ENCODE results near the gene TCEANC2. TPM values are rescaled to one million over a fixed set of nuclear protein-coding genes. Genes with fewer than 3 reads are reported as not detected.
"Not testable (repeated sequence)": the region's sequence is repeated elsewhere in the genome, so short reads cannot be mapped to it uniquely, and the experiment has no call there.

Gene TCEANC2
- total RNA-seq, 1 experiment from 2014 or later: 5.7 TPM

DNA sequence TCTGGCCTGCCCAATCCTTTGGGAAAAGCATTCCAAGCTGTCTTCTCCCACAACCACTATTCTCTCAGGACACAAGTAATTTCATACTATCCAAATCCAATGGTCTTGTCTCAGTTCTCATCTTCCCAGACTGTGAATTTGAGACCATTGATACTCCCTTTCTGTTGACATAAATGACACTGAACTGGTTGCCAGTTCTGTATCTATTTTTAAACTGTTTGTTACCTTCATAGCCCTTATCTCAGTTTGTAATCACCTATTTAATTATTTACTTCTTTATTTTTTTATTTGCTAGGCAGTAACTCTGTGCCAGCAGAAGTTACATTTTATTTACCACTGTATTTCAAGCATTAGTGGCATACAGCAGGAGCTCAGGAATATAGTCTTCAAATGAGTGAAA is 24.0 kb downstream of the TCEANC2 start:
- DNase-seq (ENCODE audit: low spot score): no peak
- in situ Hi-C loops (cut with HindIII; ENCODE audit: low sequenced_read_pairs): no loop called here

DNA sequence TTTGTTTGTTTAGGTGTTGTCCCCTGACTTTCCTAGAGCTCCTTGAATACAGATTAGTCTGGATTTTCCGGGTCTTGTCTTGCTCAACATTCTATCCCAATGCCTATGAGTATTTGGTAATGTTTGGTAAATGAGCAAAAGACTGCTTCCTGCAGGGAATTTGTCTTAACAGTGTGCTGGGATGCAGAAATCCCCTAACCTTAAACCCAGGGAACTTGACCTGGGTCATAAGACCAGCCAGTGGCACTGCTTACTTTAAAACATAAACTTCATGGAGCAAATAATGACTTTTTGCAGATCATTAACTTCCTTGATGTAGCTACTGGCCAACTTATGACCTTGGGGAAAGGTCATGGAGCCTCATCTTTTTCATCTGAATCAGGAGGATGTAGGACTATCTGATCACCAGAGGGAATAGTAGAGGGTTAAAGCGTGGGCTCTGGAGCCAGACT is 27.2 kb downstream of the TCEANC2 start:
- in situ Hi-C loops (cut with HindIII; ENCODE audit: low sequenced_read_pairs): no loop called here
- no peak for DNase-seq (ENCODE audit: low spot score)

DNA sequence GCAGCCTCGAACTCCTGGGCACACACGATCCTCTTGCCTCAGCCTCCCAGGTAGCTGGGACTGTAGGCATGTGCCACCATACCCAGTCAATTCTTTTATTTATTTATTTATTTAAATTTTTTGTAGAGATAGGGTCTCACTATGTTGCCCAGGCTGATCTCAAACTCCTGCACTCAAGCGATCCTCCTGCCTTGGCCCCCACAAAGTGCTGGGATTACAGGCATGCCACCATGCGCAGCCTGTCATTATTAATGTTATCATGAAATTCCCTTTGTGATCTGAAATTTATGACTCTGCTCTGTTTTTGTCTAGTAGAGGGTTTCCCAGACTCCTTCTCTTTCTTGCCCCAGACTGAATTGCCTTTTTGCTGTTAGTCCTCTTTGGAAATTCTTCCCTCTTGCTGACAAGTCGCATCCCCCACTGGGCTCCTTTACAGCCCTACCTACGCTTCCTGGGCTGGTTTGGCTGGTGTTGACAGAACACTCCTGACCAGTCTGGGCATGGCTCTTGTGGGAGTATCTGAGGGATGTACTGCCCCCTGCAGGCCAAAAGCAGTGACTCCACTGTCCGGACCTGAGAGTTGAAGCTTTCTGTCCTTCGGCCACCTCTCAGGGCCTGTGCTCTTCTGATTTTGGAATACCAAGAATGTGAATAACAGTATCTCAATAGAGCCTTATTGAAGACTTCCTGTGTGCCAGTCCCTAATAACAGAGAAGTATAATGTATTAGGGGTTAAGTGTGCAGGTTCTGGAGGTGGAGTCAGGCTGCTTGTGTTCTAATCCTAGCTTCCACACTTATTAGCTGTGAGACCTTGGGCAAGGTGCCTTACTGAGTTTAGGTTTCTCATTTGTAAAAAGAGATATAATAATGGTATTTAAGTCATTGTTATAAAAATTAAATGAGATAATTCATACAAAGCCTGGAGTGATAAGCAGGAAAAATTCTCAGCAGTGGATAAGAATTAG is 28.2 kb downstream of the TCEANC2 start:
- peak; percentile 50 for DNase-seq (ENCODE audit: low spot score)
- in situ Hi-C loops (cut with HindIII; ENCODE audit: low sequenced_read_pairs): no loop called here

GRCh38 chr1:54084794-54085193 is 31.4 kb downstream of the TCEANC2 start:
- in situ Hi-C loops (cut with HindIII; ENCODE audit: low sequenced_read_pairs): no loop called here
- DNase-seq (ENCODE audit: low spot score): no peak

DNA sequence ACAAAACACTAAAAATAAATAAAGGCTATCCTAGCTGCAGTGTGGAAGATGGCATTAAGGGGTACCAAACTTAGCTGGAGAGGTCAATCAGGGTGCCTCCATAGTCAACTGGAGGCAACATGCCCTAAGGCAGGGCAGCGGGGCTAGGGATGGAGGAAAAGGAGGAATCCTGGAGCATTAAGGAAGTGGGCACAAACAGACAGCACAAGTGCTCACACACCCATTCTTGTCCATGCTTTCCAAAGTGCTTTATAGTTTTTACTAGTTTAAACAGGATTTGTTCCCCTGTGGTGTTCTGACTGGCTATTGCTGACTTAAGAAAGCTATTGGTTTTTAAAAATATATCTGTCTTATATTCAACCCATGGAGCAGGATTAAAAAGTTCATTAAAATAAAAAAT is 33.3 kb downstream of the TCEANC2 start:
- no peak for DNase-seq (ENCODE audit: low spot score)
- in situ Hi-C loops (cut with HindIII; ENCODE audit: low sequenced_read_pairs): no loop called here

GRCh38 chr1:54088385-54088784 is 35.0 kb downstream of the TCEANC2 start:
- no peak for DNase-seq (ENCODE audit: low spot score)
- in situ Hi-C loops (cut with HindIII; ENCODE audit: low sequenced_read_pairs): no loop called here

DNA sequence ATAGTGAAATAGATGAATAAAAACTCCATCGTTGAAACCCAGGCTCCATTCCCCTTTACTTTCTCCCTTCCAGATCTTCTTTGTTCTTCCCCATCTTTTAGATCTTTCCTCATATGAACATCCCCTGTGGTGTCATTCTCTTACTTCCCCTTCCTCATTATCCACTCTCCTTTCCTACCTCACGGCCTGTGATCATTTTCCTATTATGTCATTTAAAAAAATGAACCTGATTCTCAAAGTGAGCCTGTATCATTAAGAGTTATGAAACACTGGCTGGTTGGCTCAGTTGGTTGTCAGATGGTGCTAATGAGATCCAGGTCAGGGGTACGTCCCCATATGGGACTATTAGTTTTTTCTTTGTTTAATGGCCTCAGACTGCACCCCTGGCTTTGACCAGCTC is 38.3 kb downstream of the TCEANC2 start:
- in situ Hi-C loops (cut with HindIII; ENCODE audit: low sequenced_read_pairs): no loop called here
- no peak for DNase-seq (ENCODE audit: low spot score)

DNA sequence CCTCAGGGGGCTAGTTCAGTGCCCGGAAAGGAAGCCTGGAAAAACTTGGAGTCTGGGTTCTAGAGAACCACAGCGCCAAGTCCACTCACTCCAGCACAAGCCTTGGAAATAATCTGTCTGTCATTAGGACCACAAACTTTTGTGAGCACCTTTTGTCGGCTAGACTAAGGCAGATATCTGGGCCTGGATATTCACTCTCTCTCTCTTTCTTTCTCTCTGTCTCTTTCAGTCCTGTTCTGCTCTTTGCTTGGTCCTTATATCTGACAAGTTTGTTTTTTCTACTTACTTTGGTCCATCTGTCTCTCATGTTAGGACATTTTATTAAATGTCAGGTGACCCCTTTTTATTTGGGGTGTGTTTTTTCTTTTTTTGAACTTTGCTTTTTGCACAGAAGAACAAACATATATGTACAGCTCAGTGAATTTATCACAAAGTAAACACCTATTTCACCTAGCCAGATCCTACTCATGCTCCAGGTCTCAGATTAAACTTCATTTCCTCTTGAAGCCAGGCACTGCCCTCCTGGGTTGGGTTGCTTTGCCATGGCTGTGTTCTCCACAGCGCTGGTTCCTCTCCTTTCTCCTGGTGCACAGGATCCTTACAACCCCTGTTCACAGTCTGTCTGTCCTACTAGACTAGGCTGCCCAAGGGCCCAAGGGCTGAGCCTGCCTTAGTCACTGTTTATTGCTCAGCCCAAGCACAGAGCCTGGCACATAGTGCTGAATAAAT is 40.8 kb downstream of the TCEANC2 start:
- in situ Hi-C loops (cut with HindIII; ENCODE audit: low sequenced_read_pairs): no loop called here
- no peak for DNase-seq (ENCODE audit: low spot score)

DNA sequence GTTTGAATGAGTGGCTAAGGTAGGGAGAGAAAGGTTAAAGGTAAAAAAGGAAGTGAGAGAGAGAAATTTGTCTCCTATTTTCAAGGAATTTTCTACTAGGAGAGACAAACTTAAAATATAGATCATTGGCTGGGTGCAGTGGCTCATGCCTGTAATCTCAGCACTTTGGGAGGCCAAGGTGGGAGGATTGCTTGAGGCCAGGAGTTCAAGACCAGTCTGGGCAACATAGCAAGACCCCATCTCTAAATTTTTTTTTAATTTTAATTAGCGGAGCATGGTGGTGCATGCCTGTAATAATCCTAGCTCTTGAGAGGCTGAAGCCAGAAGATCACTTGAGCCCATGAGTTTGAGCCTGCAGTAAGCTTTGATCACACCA is 41.3 kb downstream of the TCEANC2 start:
- DNase-seq (ENCODE audit: low spot score); in situ Hi-C loops (cut with HindIII; ENCODE audit: low sequenced_read_pairs): not testable (repeated sequence)

- DNase-seq (ENCODE audit: low spot score): no peak
- in situ Hi-C loops (cut with HindIII; ENCODE audit: low sequenced_read_pairs): no loop called here
Measured at GRCh38 chr1:54095546-54096226, 42.3 kb downstream of the TCEANC2 start.

- DNase-seq (ENCODE audit: low spot score): no peak
- in situ Hi-C loops (cut with HindIII; ENCODE audit: low sequenced_read_pairs): no loop called here
Measured at GRCh38 chr1:54096227-54096876, 42.9 kb downstream of the TCEANC2 start.

DNA sequence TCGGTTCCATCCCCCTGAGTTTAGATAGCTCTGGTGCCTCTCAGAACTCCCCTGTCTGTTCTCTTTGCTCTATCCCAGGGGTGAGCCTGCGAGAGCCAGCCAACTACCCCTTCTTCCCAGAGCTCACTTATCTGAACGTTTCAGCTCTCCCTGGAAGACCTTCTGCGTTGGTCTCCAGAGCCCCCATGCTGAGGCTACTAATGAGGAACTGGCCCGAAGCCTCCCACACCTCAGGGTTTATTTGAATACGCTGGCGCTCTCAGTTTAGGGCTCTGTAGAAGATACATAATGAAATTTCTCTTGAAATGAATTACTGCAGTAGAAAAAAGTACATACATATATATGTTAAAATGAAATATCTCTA is 43.5 kb downstream of the TCEANC2 start:
- in situ Hi-C loops (cut with HindIII; ENCODE audit: low sequenced_read_pairs): no loop called here
- DNase-seq (ENCODE audit: low spot score): no peak

DNA sequence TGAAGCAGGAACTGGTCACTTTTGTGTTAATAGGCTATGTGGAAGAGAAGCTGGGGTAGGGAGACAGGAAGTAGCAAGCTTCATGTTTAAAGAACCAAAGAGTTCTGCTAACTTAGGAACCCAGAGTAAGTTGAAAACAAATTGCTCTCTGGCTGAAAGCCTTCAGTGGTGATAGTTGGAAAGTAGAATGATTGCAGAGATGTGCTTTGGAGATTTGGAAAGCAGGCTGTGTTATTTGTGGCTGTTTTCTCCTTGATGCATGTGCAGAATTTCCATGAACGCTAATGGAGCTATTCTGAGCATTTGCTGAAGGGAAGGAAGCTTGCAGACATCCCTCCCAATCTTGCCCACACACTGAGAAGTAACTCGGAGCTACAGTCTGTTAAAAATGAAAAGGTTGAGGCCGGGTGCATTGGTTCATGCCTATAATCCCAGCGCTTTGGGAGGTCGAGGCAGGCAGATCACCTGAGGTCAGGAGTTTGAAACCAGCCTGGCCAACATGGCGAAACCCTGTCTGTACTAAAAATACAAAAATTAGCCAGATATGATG is 45.7 kb downstream of the TCEANC2 start:
- in situ Hi-C loops (cut with HindIII; ENCODE audit: low sequenced_read_pairs): no loop called here
- DNase-seq (ENCODE audit: low spot score): no peak

DNA sequence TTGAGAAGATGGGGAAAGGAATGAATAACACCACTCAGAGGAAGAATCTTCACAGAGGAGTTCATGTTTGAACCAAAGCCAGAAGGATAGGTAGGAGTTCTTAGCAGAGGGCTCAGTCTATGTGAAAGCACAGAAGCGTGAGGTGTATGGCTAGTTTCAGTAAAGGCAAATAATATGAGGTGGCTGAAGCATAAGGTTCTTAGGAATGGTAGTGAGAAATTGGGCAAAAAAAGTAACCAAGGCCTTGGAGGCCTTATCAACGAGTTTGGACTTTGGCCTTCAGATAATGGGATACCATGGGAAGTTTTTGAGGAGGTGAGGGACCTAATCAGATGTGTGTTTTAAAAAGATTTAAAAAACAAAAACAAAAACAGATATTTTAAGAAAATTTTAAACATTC is 47.1 kb downstream of the TCEANC2 start:
- in situ Hi-C loops (cut with HindIII; ENCODE audit: low sequenced_read_pairs): no loop called here
- DNase-seq (ENCODE audit: low spot score): no peak

DNA sequence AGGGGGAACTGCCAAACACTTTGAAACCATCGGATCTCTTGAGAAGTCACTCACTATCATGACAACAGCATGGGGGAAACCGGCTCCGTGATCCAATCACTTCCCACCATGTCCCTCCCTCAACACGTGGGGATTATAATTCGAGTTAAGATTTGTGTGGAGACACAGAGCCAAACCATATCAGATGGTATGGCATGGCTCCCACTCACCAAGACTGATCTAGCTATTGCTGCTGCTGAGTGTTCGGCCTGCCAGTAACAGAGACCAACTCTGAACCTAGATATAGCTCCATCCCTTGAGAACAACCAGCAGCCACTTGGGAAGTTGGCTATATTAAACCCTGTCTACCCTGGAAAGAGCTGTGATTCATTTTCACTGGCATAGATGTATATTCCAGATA is 50.0 kb downstream of the TCEANC2 start:
- no peak for DNase-seq (ENCODE audit: low spot score)
- in situ Hi-C loops (cut with HindIII; ENCODE audit: low sequenced_read_pairs): no loop called here

- DNase-seq (ENCODE audit: low spot score); in situ Hi-C loops (cut with HindIII; ENCODE audit: low sequenced_read_pairs): not testable (repeated sequence)
Measured at GRCh38 chr1:54104613-54105012, 51.2 kb downstream of the TCEANC2 start.

DNA sequence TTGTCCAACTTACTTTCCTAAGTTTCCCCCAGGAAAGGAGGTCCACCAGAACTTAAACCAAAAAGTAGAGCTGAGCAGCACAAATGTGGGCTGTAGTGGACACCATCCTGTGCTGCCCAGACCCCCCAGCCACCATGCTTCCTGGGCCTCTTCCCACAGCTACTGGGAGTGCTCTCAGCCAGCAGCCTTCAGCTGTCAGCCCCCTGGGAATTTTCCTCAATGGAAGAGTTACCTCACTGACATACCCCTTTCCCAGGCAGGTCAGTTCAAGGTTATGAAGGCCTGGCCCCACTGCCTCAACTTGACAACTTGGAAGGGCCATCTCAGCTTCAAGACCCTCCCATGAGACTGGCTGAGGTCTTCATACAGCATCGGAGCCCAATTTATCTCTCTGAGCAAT is 51.7 kb downstream of the TCEANC2 start:
- in situ Hi-C loops (cut with HindIII; ENCODE audit: low sequenced_read_pairs): no loop called here
- DNase-seq (ENCODE audit: low spot score): no peak

DNA sequence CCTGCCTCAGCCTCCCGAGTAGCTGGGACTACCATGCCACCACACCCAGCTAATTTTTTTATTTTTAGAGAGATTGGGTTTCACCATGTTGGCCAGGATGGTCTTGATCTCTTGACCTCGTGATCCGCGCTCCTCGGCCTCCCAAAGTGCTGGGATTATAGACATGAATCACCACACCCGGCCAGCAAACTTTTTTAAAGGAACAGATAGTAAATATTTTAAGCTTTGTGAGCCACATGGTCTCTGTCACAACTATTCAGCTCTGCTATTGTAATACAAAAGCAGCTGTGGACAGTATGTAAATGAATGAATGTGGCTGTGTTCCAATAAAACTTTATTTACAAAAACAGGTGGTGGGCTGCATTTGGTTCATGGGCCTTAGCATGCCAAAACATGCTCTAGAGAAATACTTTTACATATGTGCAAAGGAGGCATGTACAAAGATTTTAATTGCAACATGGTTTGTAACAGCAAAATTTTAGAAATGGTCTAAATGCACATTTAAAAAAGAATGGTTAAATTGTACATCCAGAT is 52.4 kb downstream of the TCEANC2 start:
- no peak for DNase-seq (ENCODE audit: low spot score)
- in situ Hi-C loops (cut with HindIII; ENCODE audit: low sequenced_read_pairs): no loop called here

- in situ Hi-C loops (cut with HindIII; ENCODE audit: low sequenced_read_pairs): no loop called here
- DNase-seq (ENCODE audit: low spot score): no peak
Measured at GRCh38 chr1:54107131-54107530, 53.7 kb downstream of the TCEANC2 start.
